HG03175 (cell line): ENCODE data around the gene CHMP1B.
A peak's percentile ranks its signal among the peaks of the same experiment; 100 is the strongest.
"Not testable (repeated sequence)": the region's sequence is repeated elsewhere in the genome, so short reads cannot be mapped to it uniquely, and the experiment has no call there.

Source experiments
- ATAC-seq: cut with Tn5 transposase; IDR thresholded peaks from one replicate; pipeline ENCODE4 v1.9.1; 2021; ENCODE audit warnings: mild to moderate bottlenecking, moderate library complexity; ENCODE audit not compliant: unreplicated experiment

Gene CHMP1B

GRCh38 chr18:11839556-11839955, 11.7 kb upstream of the CHMP1B start:
- ATAC-seq, result no peak

GRCh38 chr18:11840493-11840892, 10.7 kb upstream of the CHMP1B start:
- ATAC-seq, result no peak

- no peak for ATAC-seq
These were observed 8.7 kb upstream of the CHMP1B start for GRCh38 chr18:11842562-11842961.

GRCh38 chr18:11844436-11844835, 6.8 kb upstream of the CHMP1B start:
- ATAC-seq, result no peak

- no peak for ATAC-seq
These were observed 5.6 kb upstream of the CHMP1B start for GRCh38 chr18:11845654-11846053.

- no peak for ATAC-seq
These were observed 3.4 kb upstream of the CHMP1B start for GRCh38 chr18:11847811-11848210.

GRCh38 chr18:11849279-11849678, 1.9 kb upstream of the CHMP1B start:
- no peak for ATAC-seq

- no peak for ATAC-seq
These were observed 1.2 kb upstream of the CHMP1B start for GRCh38 chr18:11849841-11850634.

GRCh38 chr18:11850821-11851145, 430 bp upstream of the CHMP1B start:
- ATAC-seq, result peak; percentile 28

GRCh38 chr18:11851806-11852337, 659 bp downstream of the CHMP1B start:
- ATAC-seq, result no peak

GRCh38 chr18:11854554-11854953, 3.3 kb downstream of the CHMP1B start:
- ATAC-seq, result not testable (repeated sequence)

- ATAC-seq, result no peak
These were observed 6.1 kb downstream of the CHMP1B start for GRCh38 chr18:11857177-11857887.

- ATAC-seq, result no peak
These were observed 8.1 kb downstream of the CHMP1B start for GRCh38 chr18:11859282-11859830.

GRCh38 chr18:11859903-11860407, 8.7 kb downstream of the CHMP1B start:
- no peak for ATAC-seq

- ATAC-seq, result no peak
These were observed 9.6 kb downstream of the CHMP1B start for GRCh38 chr18:11860594-11861450.

- no peak for ATAC-seq
These were observed 10.5 kb downstream of the CHMP1B start for GRCh38 chr18:11861583-11862288.

GRCh38 chr18:11862468-11863137, 11.4 kb downstream of the CHMP1B start:
- ATAC-seq, result no peak

GRCh38 chr18:11864471-11864870, 13.3 kb downstream of the CHMP1B start:
- ATAC-seq, result no peak

- ATAC-seq, result no peak
These were observed 13.9 kb downstream of the CHMP1B start for GRCh38 chr18:11865071-11865470.

- ATAC-seq, result no peak
These were observed 15.1 kb downstream of the CHMP1B start for GRCh38 chr18:11866329-11866728.
